ENCODE data around the gene MREG. TPM values are rescaled to one million over a fixed set of nuclear protein-coding genes. Genes with fewer than 3 reads are reported as not detected.

Gene MREG
- total RNA-seq, 4 donors from 2014 or later = 37.0 to 71.2 (median 40.5) TPM

- Histone ChIP-seq H3K4me3 (no peak overlapping the region), H3K27ac (no peak overlapping the region), H3K36me3 (peaks cover 0 to 8% (median 0%) of the 10 kb centered on the region in 3 donors), H3K4me1 (peaks cover 0 to 5% (median 0%) of the 10 kb centered on the region in 3 donors), H3K9me3 (no peaks in the 10 kb centered on the region), H3K27me3 (no peaks in the 10 kb centered on the region)
- 95 to 100% methylated on average over 2 of the region's 2 CpGs for whole genome bisulfite sequencing, 2 donors
- no peak for TF ChIP-seq CTCF (IDR thresholded peaks at IDR 0.05)
- no peak for TF ChIP-seq POLR2A (IDR thresholded peaks at IDR 0.05)
- DNase-seq = no peak
- intact Hi-C loops (cut with DNase I) = no loop called here
Observed at GRCh38 chr2:216052420-216052819, 39.1 kb upstream of the MREG start.

GRCh38 chr2:216051350-216051749 is 38.0 kb upstream of the MREG start:
- Histone ChIP-seq H3K36me3 (peaks cover 0 to 16% (median 0%) of the 10 kb centered on the region in 3 donors), H3K4me1 (no peaks in the 10 kb centered on the region), H3K27ac (no peak overlapping the region), H3K9me3 (no peaks in the 10 kb centered on the region), H3K27me3 (no peaks in the 10 kb centered on the region), H3K4me3 (no peak overlapping the region)
- intact Hi-C loops (cut with DNase I) = no loop called here
- no peak for DNase-seq
- 86 to 93% methylated on average over 3 of the region's 3 CpGs for WGBS, 2 donors
- TF ChIP-seq CTCF (IDR thresholded peaks at IDR 0.05) (no peak), POLR2A (IDR thresholded peaks at IDR 0.05) (no peak)

GRCh38 chr2:216049452-216049851 is 36.1 kb upstream of the MREG start:
- peaks cover 0 to 20% (median 0%) of the 10 kb centered on the region in 3 donors for H3K36me3 ChIP-seq
- H3K4me3 ChIP-seq = no peak overlapping the region
- DNase-seq = no peak
- WGBS, 2 donors = 95 to 100% methylated on average over 2 of the region's 2 CpGs
- no peaks in the 10 kb centered on the region for H3K4me1 ChIP-seq
- TF ChIP-seq POLR2A (IDR thresholded peaks at IDR 0.05) (no peak), CTCF (IDR thresholded peaks at IDR 0.05) (no peak)
- no peak overlapping the region for H3K27ac ChIP-seq
- intact Hi-C loops (cut with DNase I) = no loop called here
- H3K9me3 ChIP-seq = no peaks in the 10 kb centered on the region
- H3K27me3 ChIP-seq = no peaks in the 10 kb centered on the region

- intact Hi-C loops (cut with DNase I) = no loop called here
- WGBS, 2 donors = 86 to 87% methylated on average over 2 of the region's 2 CpGs
- TF ChIP-seq POLR2A (IDR thresholded peaks at IDR 0.05) = no peak
- no peak for TF ChIP-seq CTCF (IDR thresholded peaks at IDR 0.05)
Observed at GRCh38 chr2:216047397-216047796, 34.0 kb upstream of the MREG start.

GRCh38 chr2:216044883-216045486 is 31.6 kb upstream of the MREG start:
- DNase-seq = no peak

More at GRCh38 chr2:216047397-216047796, 34.0 kb upstream of the MREG start:
- no peak overlapping the region for H3K27ac ChIP-seq
- no peaks in the 10 kb centered on the region for H3K9me3 ChIP-seq
- H3K4me3 ChIP-seq = no peak overlapping the region
- peaks cover 0 to 35% (median 0%) of the 10 kb centered on the region in 3 donors for H3K36me3 ChIP-seq
- DNase-seq = no peak
- no peaks in the 10 kb centered on the region for H3K27me3 ChIP-seq
- no peaks in the 10 kb centered on the region for H3K4me1 ChIP-seq

More at GRCh38 chr2:216044883-216045486, 31.6 kb upstream of the MREG start:
- Histone ChIP-seq H3K4me1 (no peaks in the 10 kb centered on the region), H3K36me3 (peaks cover 0 to 52% (median 0%) of the 10 kb centered on the region in 3 donors), H3K27me3 (no peaks in the 10 kb centered on the region), H3K27ac (no peak overlapping the region), H3K4me3 (no peak overlapping the region), H3K9me3 (no peaks in the 10 kb centered on the region)
- WGBS, 2 donors = 74 to 82% methylated on average over 5 of the region's 5 CpGs
- intact Hi-C loops (cut with DNase I) = no loop called here
- no peak for TF ChIP-seq CTCF (IDR thresholded peaks at IDR 0.05)
- no peak for TF ChIP-seq POLR2A (IDR thresholded peaks at IDR 0.05)
